NCI-H1105 (cell line): Measurements from ENCODE around the gene SGSH.

ENCODE experiments used
- DNase-seq: peaks from one replicate; lab custom pipeline; 2025; lab: John Stamatoyannopoulos, UW

The SGSH gene

DNA sequence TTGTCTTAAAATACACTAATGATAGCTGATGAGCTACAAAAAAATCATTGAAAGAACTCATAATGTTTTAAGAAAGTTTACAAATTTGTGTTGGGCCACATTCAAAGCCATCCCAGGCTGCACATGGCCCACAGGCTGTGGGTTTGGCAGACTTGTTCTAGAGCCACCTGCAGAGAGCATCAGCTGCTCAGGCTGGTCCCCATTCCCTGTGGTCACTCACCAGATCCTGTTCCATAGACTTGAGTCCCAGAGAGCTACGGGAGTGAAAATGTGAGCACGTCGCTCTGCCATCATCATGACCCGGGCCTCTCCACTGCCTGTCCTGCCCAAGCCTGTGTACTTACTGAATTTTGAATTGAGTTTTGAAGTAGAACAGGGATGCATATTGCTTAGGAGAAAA lies 7.0 kb upstream of the SGSH start:
- no peak for DNase-seq

DNA sequence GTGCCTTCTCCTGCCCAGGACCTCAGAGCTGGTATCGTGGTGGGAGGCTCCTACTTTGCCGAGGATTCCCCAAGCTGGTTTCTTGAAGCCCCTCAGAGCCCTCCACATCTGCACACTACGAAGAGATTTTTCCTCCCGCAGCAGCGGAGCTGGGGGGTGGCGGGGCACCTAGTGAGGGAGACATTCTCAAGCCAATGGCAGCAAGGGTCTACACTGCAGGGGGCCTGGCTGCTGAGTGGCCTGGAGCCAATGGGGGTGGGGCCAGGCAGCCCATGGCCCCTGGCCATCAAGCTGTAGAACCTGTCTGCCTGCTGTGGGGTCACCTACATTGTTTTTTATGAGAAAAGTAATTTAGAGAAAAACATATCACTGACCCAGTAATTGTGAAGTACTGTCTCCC lies 5.1 kb upstream of the SGSH start:
- DNase-seq = no peak

GRCh38 chr17:80224683-80225082 lies 4.5 kb upstream of the SGSH start:
- DNase-seq = no peak

DNA sequence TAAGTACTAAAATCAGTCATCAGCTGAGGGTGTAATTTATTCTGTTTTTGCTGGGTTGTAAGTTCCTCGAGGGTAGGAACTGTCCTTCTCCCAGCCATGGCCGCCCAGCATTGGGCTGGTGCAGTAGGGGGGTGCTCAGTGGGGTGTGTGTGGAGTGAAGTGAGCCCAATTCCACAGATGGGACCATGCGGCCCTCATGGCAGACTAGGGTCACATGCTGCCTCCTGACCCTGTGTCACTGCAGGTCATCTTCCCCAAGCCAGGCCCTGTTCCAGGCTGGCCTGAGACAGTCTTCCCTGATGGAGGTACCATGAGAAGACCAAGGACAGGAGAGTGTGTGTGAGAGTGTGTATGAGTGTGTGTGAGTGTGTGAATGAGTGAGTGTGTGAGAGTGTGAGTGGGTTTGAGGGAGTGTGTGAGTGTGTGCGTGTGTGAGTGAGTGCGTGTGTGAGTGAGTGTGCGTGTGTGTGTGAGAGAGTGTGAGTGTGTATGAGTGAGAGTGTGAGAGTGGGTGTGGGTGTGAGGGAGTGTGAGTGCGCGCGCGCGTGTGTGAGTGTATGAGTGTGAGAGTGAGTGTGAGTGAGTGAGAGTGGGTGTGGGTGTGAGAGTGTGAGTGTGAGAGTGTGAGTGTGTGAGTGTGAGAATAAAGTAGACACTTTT lies 3.8 kb upstream of the SGSH start:
- DNase-seq = no peak

GRCh38 chr17:80223142-80223815 lies 3.1 kb upstream of the SGSH start:
- no peak for DNase-seq

- DNase-seq = no peak
Observed at GRCh38 chr17:80222376-80223141, 2.4 kb upstream of the SGSH start.

- DNase-seq = no peak
Observed at GRCh38 chr17:80221351-80222105, 1.4 kb upstream of the SGSH start.

DNA sequence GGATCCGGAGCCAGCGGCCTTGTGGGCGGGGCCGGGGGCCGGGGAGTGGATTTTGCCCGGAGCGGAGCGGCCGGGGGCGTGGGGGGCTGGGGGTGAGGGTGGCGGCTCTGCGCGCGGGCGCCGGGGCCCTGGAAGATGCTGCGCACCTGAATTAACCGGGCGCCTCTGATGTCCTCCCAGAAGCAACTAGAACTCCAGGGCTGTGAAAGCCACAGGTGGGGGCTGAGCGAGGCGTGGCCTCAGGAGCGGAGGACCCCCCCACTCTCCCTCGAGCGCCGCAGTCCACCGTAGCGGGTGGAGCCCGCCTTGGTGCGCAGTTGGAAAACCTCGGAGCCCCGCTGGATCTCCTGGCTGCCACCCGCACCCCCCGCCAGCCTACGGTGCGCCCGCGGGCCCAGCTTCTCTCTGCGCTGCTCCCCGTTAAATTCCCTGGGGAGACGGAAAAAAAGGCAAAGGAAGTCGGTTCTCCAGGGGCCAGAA lies 643 bp upstream of the SGSH start:
- no peak for DNase-seq

- no peak for DNase-seq
Observed at GRCh38 chr17:80219763-80220053, 425 bp downstream of the SGSH start.

DNA sequence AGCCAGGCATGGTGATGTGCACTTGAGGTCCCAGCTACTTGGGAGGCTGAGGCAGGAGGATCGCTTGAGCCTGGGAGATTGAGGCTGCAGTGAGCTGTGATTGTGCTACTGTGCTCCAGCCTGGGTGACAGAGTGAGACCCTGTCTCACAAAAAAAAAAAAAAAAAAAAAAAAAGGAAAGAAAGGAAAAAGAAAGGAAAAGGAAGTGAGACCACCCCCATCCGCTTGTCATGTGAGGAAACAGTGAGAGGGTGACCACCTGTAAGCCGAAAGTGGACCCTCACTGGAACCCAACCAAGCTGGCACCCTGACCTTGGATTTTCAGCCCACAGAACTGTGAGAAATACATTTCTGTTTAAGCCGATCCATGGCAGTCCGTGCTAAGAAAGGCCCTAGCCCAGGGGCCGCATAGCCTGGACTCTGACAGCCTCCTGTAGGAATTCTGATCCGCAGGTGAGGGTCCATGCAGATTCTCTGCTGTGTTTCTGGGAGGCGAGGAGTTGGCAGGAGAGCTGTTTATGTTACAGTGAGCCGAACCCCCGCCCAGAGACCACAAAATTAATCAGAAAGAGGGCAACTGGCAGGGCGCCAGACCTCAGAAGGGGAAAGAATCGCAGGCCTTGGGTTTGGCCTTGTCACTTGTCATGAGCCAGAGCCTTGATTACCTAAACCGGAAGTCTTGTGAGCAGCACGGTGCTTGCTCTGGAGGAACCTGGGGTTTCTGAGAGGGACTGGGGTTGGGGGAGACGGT lies 945 bp downstream of the SGSH start:
- DNase-seq = peak; percentile 61

DNA sequence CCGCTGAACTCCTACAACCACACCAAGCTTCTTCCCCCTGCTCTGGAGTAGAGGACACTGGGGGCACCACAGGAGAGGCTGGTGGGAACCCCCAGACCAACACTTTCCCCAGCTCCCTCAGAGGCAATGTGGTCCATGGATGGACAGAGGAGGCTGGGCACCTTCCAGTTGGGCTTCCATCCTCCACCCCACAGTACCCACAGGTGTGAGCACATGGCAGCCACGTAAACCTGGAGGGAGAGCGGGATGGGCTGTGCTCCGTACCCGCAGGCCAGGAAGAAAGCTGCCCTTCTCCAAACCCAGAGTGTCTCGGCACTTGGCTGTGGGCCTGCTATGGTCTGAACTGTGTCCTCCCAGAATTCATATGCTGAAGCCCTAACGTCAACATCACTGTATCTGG lies 1.7 kb downstream of the SGSH start:
- DNase-seq = no peak

GRCh38 chr17:80217703-80218362 lies 2.3 kb downstream of the SGSH start:
- DNase-seq = no peak

- no peak for DNase-seq
Observed at GRCh38 chr17:80216473-80217456, 3.4 kb downstream of the SGSH start.

- DNase-seq = no peak
Observed at GRCh38 chr17:80214878-80215210, 5.3 kb downstream of the SGSH start.

DNA sequence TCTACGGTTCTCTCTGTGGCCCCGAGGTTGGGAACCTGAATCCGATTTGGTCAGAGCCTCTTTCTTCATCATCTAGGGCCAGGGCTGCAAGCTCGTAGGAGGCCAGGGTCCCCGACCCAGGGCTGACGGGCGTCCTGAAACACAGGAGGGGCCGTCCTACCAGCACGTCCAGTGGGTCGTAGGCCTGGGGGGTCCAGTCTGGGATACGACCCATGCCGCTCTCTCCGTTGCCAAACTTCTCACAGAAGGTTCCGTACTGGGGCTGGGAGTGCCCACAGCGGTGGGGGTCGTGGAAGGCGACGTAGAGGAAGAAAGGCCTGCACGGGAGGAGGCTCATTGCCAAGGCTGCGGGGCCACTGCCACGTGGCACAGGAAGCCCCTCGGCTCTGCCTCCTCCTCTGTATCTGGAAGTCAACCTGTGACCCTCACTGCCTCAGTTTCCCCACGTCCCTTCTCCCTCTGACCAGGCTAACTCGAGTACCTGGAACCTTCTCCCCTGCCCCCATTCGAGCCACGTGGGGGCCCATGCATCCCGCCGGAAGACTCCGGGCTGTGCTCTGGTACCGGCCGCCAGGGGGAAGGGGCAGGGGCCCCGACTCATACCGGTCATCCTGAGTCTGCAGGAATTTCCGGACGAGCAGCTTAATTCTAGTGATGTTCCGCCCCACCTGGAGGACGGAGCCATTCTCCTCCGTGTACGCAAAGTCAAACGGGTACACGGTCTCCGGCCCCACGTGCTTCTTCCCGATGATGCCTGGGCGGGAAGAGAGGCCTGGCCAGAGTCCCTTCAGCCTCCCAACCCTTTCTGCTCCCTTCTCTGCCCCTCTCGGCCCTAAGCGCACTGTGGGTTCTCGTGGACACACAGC lies 5.9 kb downstream of the SGSH start:
- no peak for DNase-seq

DNA sequence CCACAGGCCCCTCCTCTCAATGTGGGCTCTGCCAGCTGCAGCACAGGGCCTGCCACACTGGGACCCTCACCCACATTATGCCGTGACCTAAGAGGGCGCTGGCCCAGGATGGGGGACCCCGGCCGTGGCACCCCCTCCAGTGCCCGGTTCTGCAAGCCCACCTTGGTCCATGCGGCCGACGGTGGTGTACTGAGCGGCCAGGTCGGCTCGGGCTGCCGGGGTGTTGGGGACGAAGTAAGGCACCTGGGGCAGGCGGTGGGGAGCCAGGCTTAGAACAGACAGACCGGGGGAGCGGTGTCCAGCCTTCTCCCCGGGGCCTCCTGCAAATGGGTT lies 6.5 kb downstream of the SGSH start:
- no peak for DNase-seq

DNA sequence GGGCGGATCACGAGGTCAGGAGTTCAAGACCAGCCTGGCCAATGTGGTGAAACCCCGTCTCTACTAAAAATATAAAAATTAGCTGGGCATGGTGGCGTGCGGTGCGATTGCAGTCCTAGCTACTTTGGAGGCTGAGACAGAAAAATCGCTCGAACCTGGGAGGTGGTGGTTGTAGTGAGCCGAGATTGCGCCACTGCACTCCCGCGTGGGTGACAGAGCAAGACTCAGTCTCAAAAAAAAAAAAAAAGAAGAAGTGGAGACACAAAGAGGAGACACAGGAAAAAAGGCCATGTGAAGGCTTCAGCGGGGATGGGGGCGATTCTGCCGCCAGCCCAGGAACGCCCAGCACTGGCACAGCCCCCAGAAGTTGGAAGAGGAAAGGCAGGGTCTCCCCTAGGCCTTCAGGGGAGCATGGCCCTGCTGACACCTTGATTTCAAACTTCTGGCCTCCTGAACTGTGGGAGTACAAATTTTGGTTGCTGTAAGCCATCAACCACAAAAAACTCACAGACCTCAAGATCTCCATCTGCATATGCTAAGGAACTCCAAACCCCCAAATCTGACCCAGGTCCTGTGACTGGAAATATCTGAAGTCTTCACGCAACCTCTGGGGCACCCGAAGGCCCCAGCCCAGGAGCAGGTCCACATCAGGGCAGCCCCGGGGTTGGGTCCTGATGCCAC lies 7.0 kb downstream of the SGSH start:
- DNase-seq = no peak

DNA sequence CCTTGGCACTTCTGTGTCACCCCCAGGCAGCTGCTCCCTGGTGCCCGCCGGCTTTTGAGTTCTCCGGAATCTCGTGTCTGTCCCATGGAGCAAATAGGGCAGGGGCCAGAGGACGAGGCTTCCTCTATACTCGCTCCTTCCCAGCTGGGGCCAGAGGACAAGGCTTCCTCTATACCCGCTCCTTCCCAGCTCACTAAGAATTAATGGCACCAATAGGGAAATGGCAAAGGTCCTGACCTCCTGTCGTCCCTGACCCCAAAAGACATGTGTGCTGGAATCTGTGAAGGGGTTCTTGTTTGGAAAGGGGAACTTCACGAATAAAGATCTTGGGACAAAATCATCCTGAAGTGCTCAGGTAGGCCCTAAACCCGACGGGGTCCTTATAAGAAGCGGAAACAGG lies 7.6 kb downstream of the SGSH start:
- DNase-seq = no peak

DNA sequence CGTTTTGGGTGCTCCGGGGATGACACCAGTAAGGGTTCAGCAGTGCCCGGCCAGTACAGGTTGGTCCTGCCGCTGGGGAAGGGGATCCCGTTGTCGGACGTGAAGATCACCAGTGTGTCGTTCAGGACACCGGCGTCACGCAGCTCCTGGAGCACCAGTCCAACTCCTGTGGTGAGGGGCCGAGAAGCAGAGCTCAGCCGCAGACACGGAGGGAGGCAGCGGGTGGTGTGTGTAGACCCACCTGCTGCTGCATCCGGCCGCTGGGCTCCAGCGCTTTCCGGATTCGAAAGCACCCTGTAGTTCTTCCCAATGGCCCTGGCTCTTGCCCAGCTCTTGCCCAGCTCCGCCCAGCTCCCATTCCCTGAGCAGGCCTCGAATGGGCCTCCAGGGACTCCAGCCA lies 8.0 kb downstream of the SGSH start:
- DNase-seq = no peak
